HEK293 (cell line): ENCODE results near the gene CD48.

Source experiments
- CTCF ChIA-PET: fragments of 350-600 bp; formaldehyde crosslinking; extraction: SDS; loops from one replicate; lab custom pipeline; 2021; ENCODE audit warnings: antibody characterized with exemption; lab: Yijun Ruan, JAX
- POLR2A ChIA-PET: fragments of 300-600 bp; formaldehyde crosslinking; extraction: SDS; loops from one replicate; lab custom pipeline; 2020; ENCODE audit warnings: antibody characterized with exemption, inconsistent platforms; lab: Yijun Ruan, JAX
- H3K27ac ChIP-seq: fragments of 200-500 bp; sonication (Bioruptor generic); 2 replicates; pipeline ENCODE4 v1.5.1; 2014; ENCODE audit warnings: low read depth, low read length, control low read depth, inconsistent platforms; ENCODE audit errors: extremely low read depth
- H3K36me3 ChIP-seq, 2 experiments: fragments of 200-500 bp in 1 of 2; sonication (Bioruptor generic) in 1 of 2; 1 replicate in 1 of 2; 2 replicates in 1 of 2; pipeline ENCODE4 v1.5.1; 2014 to 2017; ENCODE audit warnings: inconsistent platforms in 2 of 2, low read length in 2 of 2; ENCODE audit not compliant: control insufficient read depth in 2 of 2, insufficient read depth in 1 of 2
- H3K4me1 ChIP-seq: fragments of 200-500 bp; sonication (Bioruptor generic); 2 replicates; pipeline ENCODE4 v1.5.1; 2014; ENCODE audit warnings: mild to moderate bottlenecking, low read length, inconsistent platforms; ENCODE audit not compliant: control insufficient read depth, insufficient read depth
- H3K4me3 ChIP-seq: 2 replicates; pipeline ENCODE4 v1.5.1; 2011; ENCODE audit warnings: low read depth, mild to moderate bottlenecking, control low read depth, low read length, moderate library complexity
- H3K9me3 ChIP-seq: fragments of 200-500 bp; sonication (Bioruptor generic); 2 replicates; pipeline ENCODE4 v1.5.1; 2014; ENCODE audit warnings: low read depth, low read length, inconsistent platforms; ENCODE audit not compliant: control insufficient read depth, insufficient read depth
- BCL11A ChIP-seq: fragments of 450-650 bp; formaldehyde crosslinking; IDR thresholded peaks from 2 replicates; pipeline ENCODE4 v1.5.1; 2016; ENCODE audit warnings: low read depth, missing biosample characterization, missing genetic modification characterization
- CTCF ChIP-seq: fragments of 450-650 bp; formaldehyde crosslinking; IDR thresholded peaks from 2 replicates; pipeline ENCODE4 v1.5.1; 2016; ENCODE audit warnings: missing biosample characterization, missing genetic modification characterization
- GFI1B ChIP-seq: fragments of 450-650 bp; formaldehyde crosslinking; IDR thresholded peaks from 2 replicates; pipeline ENCODE4 v1.5.1; 2016; ENCODE audit warnings: missing biosample characterization, missing genetic modification characterization
- GLI4 ChIP-seq: fragments of 450-650 bp; formaldehyde crosslinking; IDR thresholded peaks from 2 replicates; pipeline ENCODE4 v1.5.1; 2016; ENCODE audit warnings: missing biosample characterization, missing genetic modification characterization
- KLF9 ChIP-seq: fragments of 450-650 bp; formaldehyde crosslinking; IDR thresholded peaks from 2 replicates; pipeline ENCODE4 v1.5.1; 2016; ENCODE audit warnings: missing biosample characterization, missing genetic modification characterization, low read depth
- RBAK ChIP-seq: fragments of 450-650 bp; formaldehyde crosslinking; IDR thresholded peaks from 2 replicates; pipeline ENCODE4 v1.5.1; 2016; ENCODE audit warnings: missing biosample characterization, missing genetic modification characterization
- SCRT1 ChIP-seq: fragments of 450-650 bp; formaldehyde crosslinking; IDR thresholded peaks from 2 replicates; pipeline ENCODE4 v1.5.1; 2016; ENCODE audit warnings: missing biosample characterization, missing genetic modification characterization, borderline replicate concordance
- SCRT2 ChIP-seq: fragments of 450-650 bp; formaldehyde crosslinking; IDR thresholded peaks from 2 replicates; pipeline ENCODE4 v1.5.1; 2016; ENCODE audit warnings: missing biosample characterization, missing genetic modification characterization
- ZBTB48 ChIP-seq: fragments of 450-650 bp; formaldehyde crosslinking; IDR thresholded peaks from 2 replicates; pipeline ENCODE4 v1.5.1; 2016; ENCODE audit warnings: missing biosample characterization, missing genetic modification characterization
- ZNF16 ChIP-seq: fragments of 450-650 bp; formaldehyde crosslinking; IDR thresholded peaks from 2 replicates; pipeline ENCODE4 v1.5.1; 2016; ENCODE audit warnings: low read depth, missing biosample characterization, missing genetic modification characterization
- ZNF24 ChIP-seq: fragments of 450-650 bp; formaldehyde crosslinking; IDR thresholded peaks from 2 replicates; pipeline ENCODE4 v1.5.1; 2016; ENCODE audit warnings: missing biosample characterization, missing genetic modification characterization
- ZNF423 ChIP-seq: fragments of 450-650 bp; formaldehyde crosslinking; IDR thresholded peaks from 2 replicates; pipeline ENCODE4 v1.5.1; 2016; ENCODE audit warnings: missing biosample characterization, missing genetic modification characterization
- ZNF549 ChIP-seq: fragments of 450-650 bp; IDR thresholded peaks from 2 replicates; pipeline ENCODE4 v1.5.1; 2018; ENCODE audit warnings: missing biosample characterization, missing genetic modification characterization, mild to moderate bottlenecking, inconsistent platforms, moderate library complexity
- ZNF555 ChIP-seq: fragments of 450-650 bp; formaldehyde crosslinking; conservative IDR thresholded peaks from 2 replicates; pipeline ENCODE4 v1.5.1; 2017; ENCODE audit warnings: missing biosample characterization, mild to moderate bottlenecking, missing genetic modification characterization, inconsistent platforms
- ZNF623 ChIP-seq: fragments of 450-650 bp; formaldehyde crosslinking; IDR thresholded peaks from 2 replicates; pipeline ENCODE4 v1.5.1; 2016; ENCODE audit warnings: missing biosample characterization, missing genetic modification characterization
- ZNF654 ChIP-seq: fragments of 450-650 bp; formaldehyde crosslinking; IDR thresholded peaks from 2 replicates; pipeline ENCODE4 v1.5.1; 2016; ENCODE audit warnings: low read depth, missing biosample characterization, missing genetic modification characterization
- ZNF76 ChIP-seq: fragments of 450-650 bp; formaldehyde crosslinking; IDR thresholded peaks from 2 replicates; pipeline ENCODE4; 2016; ENCODE audit warnings: low read depth, missing biosample characterization, missing genetic modification characterization, borderline replicate concordance
- ZNF837 ChIP-seq: fragments of 450-650 bp; formaldehyde crosslinking; IDR thresholded peaks from 2 replicates; pipeline ENCODE4 v1.5.1; 2016; ENCODE audit warnings: missing biosample characterization, missing genetic modification characterization
- TF ChIP-seq, protein P1 (sequence below): sonication (generic); formaldehyde crosslinking; IDR thresholded peaks from 2 replicates; pipeline ENCODE4 v1.8.1; 2022; ENCODE audit warnings: mild to moderate bottlenecking, moderate library complexity, missing genetic modification reagents
- TF ChIP-seq, protein P2 (sequence below): fragments of 450-650 bp; formaldehyde crosslinking; IDR thresholded peaks from 2 replicates; pipeline ENCODE4 v1.5.1; 2016; ENCODE audit warnings: missing biosample characterization, missing genetic modification characterization
- TF ChIP-seq, protein P3 (sequence below): fragments of 450-650 bp; formaldehyde crosslinking; IDR thresholded peaks from 2 replicates; pipeline ENCODE4 v1.5.1; 2016; ENCODE audit warnings: missing biosample characterization, missing genetic modification characterization
- TF ChIP-seq, protein P4 (sequence below): fragments of 450-650 bp; formaldehyde crosslinking; IDR thresholded peaks from 2 replicates; pipeline ENCODE4 v1.5.1; 2016; ENCODE audit warnings: missing biosample characterization, missing genetic modification characterization, borderline replicate concordance

CD48 gene

DNA sequence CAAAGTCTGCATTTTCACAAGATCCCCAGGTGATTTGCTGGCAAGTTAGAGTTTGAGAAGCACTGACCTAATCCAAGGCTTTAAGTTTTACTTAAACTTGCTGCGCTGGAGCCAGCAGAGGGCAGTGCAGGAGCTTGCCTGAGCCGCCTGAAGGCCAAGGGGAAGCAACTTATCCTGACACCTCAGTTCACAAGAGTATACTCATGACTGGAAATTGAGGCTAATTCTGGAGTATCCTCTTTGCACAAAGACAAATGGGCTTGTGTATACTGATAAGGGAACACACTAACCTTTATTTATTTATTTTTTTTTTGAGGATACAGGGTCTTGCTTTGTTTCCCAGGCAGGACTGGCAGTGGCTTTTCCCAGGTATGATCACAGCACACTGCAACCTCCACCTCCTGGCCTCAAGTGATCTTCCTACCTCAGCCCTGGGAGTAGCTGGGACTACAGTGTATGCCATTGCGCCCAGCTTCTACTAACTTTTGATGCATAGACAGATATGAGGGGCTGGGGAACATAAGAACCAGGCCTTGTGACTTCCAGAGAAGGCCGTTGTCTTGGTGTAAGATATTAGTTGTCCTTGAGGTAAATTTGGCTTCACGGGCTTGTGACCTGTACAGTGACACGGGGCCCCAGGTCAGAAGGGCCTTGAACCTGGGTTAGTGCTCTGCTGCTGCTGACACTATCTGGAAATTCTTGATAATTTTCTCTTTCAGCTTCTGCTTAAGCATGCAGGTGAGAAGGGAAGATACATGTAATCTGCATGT, 35.8 kb downstream of the CD48 start:
- no peaks in the 10 kb centered on the region for H3K36me3 ChIP-seq
- CTCF ChIA-PET, result interaction anchor here (0.6 to 2.1 kb wide), 38 partner anchors 8 to 632 kb away, joined by 3 to 10 read pairs (median 4); partner anchors contain the start of genes CD48 and ITLN2
- no peaks in the 10 kb centered on the region for H3K4me1 ChIP-seq
- no peak for TF ChIP-seq GFI1B (tag by site-specific recombination)
- no peak for TF ChIP-seq GLI4 (tag by site-specific recombination)
- TF ChIP-seq, protein P1, sequence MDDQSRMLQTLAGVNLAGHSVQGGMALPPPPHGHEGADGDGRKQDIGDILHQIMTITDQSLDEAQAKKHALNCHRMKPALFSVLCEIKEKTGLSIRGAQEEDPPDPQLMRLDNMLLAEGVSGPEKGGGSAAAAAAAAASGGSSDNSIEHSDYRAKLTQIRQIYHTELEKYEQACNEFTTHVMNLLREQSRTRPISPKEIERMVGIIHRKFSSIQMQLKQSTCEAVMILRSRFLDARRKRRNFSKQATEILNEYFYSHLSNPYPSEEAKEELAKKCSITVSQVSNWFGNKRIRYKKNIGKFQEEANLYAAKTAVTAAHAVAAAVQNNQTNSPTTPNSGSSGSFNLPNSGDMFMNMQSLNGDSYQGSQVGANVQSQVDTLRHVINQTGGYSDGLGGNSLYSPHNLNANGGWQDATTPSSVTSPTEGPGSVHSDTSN, result no peak
- TF ChIP-seq ZBTB48, result no peak
- no peak for TF ChIP-seq BCL11A
- TF ChIP-seq ZNF549 (tag by site-specific recombination), result no peak
- no peak for TF ChIP-seq ZNF76 (tag by site-specific recombination)
- TF ChIP-seq, protein P2, sequence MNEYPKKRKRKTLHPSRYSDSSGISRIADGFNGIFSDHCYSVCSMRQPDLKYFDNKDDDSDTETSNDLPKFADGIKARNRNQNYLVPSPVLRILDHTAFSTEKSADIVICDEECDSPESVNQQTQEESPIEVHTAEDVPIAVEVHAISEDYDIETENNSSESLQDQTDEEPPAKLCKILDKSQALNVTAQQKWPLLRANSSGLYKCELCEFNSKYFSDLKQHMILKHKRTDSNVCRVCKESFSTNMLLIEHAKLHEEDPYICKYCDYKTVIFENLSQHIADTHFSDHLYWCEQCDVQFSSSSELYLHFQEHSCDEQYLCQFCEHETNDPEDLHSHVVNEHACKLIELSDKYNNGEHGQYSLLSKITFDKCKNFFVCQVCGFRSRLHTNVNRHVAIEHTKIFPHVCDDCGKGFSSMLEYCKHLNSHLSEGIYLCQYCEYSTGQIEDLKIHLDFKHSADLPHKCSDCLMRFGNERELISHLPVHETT, result no peak
- no peak for TF ChIP-seq ZNF555 (tag by site-specific recombination)
- TF ChIP-seq RBAK (tag by site-specific recombination), result no peak
- TF ChIP-seq SCRT2, result no peak
- TF ChIP-seq CTCF (tag by site-specific recombination), result peak; percentile 30; the same call in 1 of the 2 replicates
- TF ChIP-seq ZNF654 (tag by site-specific recombination), result peak; percentile 78
- TF ChIP-seq, protein P3, sequence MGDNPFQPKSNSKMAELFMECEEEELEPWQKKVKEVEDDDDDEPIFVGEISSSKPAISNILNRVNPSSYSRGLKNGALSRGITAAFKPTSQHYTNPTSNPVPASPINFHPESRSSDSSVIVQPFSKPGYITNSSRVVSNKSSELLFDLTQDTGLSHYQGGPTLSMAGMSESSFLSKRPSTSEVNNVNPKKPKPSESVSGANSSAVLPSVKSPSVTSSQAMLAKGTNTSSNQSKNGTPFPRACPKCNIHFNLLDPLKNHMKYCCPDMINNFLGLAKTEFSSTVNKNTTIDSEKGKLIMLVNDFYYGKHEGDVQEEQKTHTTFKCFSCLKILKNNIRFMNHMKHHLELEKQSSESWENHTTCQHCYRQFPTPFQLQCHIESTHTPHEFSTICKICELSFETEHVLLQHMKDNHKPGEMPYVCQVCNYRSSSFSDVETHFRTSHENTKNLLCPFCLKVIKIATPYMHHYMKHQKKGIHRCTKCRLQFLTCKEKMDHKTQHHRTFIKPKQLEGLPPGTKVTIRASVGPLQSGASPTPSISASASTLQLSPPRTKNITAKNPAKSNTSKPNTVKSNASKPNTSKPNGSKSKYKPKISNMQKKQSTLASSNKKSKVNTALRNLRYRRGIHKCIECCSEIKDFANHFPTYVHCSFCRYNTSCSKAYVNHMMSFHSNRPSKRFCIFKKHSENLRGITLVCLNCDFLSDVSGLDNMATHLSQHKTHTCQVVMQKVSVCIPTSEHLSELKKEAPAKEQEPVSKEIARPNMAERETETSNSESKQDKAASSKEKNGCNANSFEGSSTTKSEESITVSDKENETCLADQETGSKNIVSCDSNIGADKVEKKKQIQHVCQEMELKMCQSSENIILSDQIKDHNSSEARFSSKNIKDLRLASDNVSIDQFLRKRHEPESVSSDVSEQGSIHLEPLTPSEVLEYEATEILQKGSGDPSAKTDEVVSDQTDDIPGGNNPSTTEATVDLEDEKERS, result no peak
- TF ChIP-seq ZNF623 (tag by site-specific recombination), result no peak
- TF ChIP-seq ZNF24 (tag by site-specific recombination), result no peak
- no peak for TF ChIP-seq ZNF16
- POLR2A ChIA-PET, result no interaction called here
- H3K4me3 ChIP-seq, result no peak overlapping the region
- no peak overlapping the region for H3K27ac ChIP-seq
- H3K9me3 ChIP-seq, result no peaks in the 10 kb centered on the region

DNA sequence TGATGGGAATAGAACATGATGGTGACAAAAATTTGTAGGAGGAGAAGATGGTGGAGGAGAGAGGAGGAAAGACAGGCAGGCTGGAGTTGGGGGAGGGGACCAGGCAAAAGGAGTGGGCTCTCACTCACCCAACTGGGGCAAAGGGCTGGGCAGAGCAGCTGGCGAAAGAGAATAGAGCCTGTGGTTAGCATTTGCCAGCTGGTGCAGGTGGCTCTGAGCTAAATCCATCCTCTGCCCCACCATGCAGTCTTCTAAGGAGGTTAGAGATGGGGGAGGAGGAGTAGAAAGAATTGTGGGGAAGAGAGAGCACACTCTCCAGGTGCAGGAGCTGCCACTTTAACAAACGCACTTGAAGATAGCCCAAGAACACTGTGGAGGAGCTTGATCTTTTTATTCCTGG, 37.2 kb downstream of the CD48 start:
- Histone ChIP-seq H3K9me3 (no peaks in the 10 kb centered on the region), H3K36me3 (no peaks in the 10 kb centered on the region), H3K4me1 (no peaks in the 10 kb centered on the region), H3K27ac (no peak overlapping the region), H3K4me3 (no peak overlapping the region)
- CTCF ChIA-PET, result interaction anchor here (1.0 to 2.1 kb wide), 7 partner anchors 10 to 245 kb away, joined by 3 to 10 read pairs (median 4); no protein-coding TSS in a partner anchor
- POLR2A ChIA-PET, result no interaction called here
- TF ChIP-seq, protein P4, sequence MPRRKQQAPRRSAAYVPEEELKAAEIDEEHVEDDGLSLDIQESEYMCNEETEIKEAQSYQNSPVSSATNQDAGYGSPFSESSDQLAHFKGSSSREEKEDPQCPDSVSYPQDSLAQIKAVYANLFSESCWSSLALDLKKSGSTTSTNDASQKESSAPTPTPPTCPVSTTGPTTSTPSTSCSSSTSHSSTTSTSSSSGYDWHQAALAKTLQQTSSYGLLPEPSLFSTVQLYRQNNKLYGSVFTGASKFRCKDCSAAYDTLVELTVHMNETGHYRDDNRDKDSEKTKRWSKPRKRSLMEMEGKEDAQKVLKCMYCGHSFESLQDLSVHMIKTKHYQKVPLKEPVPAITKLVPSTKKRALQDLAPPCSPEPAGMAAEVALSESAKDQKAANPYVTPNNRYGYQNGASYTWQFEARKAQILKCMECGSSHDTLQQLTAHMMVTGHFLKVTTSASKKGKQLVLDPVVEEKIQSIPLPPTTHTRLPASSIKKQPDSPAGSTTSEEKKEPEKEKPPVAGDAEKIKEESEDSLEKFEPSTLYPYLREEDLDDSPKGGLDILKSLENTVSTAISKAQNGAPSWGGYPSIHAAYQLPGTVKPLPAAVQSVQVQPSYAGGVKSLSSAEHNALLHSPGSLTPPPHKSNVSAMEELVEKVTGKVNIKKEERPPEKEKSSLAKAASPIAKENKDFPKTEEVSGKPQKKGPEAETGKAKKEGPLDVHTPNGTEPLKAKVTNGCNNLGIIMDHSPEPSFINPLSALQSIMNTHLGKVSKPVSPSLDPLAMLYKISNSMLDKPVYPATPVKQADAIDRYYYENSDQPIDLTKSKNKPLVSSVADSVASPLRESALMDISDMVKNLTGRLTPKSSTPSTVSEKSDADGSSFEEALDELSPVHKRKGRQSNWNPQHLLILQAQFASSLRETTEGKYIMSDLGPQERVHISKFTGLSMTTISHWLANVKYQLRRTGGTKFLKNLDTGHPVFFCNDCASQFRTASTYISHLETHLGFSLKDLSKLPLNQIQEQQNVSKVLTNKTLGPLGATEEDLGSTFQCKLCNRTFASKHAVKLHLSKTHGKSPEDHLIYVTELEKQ (tag by site-specific recombination), result no peak
- TF ChIP-seq ZNF555 (tag by site-specific recombination), result no peak
- TF ChIP-seq SCRT1 (tag by site-specific recombination), result no peak
- no peak for TF ChIP-seq ZNF423 (tag by site-specific recombination)
- TF ChIP-seq ZNF837, result no peak
- no peak for TF ChIP-seq KLF9 (tag by site-specific recombination)
